HG02623 (cell line): Measurements from ENCODE around the gene MAN2A1.
A peak's percentile ranks its signal among the peaks of the same experiment; 100 is the strongest.

ENCODE experiments used
- ATAC-seq: cut with Tn5 transposase; IDR thresholded peaks from one replicate; pipeline ENCODE4 v1.9.1; 2021; ENCODE audit warnings: moderate library complexity; ENCODE audit not compliant: unreplicated experiment

Gene MAN2A1

GRCh38 chr5:109704282-109704952, 14.7 kb downstream of the MAN2A1 start:
- no peak for ATAC-seq

GRCh38 chr5:109705596-109705995, 15.9 kb downstream of the MAN2A1 start:
- no peak for ATAC-seq

- no peak for ATAC-seq
Measured at GRCh38 chr5:109706095-109706494, 16.4 kb downstream of the MAN2A1 start.

GRCh38 chr5:109707531-109707930, 17.8 kb downstream of the MAN2A1 start:
- no peak for ATAC-seq

- ATAC-seq: no peak
Measured at GRCh38 chr5:109708813-109709212, 19.1 kb downstream of the MAN2A1 start.

- no peak for ATAC-seq
Measured at GRCh38 chr5:109709225-109709624, 19.5 kb downstream of the MAN2A1 start.

GRCh38 chr5:109711673-109712072, 21.9 kb downstream of the MAN2A1 start:
- no peak for ATAC-seq

- ATAC-seq: no peak
Measured at GRCh38 chr5:109713453-109713852, 23.7 kb downstream of the MAN2A1 start.

GRCh38 chr5:109714592-109714991, 24.9 kb downstream of the MAN2A1 start:
- ATAC-seq: no peak

GRCh38 chr5:109718216-109718615, 28.5 kb downstream of the MAN2A1 start:
- ATAC-seq: no peak

- ATAC-seq: no peak
Measured at GRCh38 chr5:109718632-109719031, 28.9 kb downstream of the MAN2A1 start.

- no peak for ATAC-seq
Measured at GRCh38 chr5:109719978-109720377, 30.3 kb downstream of the MAN2A1 start.

GRCh38 chr5:109721741-109722140, 32.0 kb downstream of the MAN2A1 start:
- ATAC-seq: no peak

- ATAC-seq: no peak
Measured at GRCh38 chr5:109723606-109724005, 33.9 kb downstream of the MAN2A1 start.

- ATAC-seq: no peak
Measured at GRCh38 chr5:109725135-109725534, 35.4 kb downstream of the MAN2A1 start.

- peak; percentile 88 for ATAC-seq
Measured at GRCh38 chr5:109739741-109740728, 50.3 kb downstream of the MAN2A1 start.

- ATAC-seq: no peak
Measured at GRCh38 chr5:109740966-109741365, 51.2 kb downstream of the MAN2A1 start.

GRCh38 chr5:109741390-109741789, 51.7 kb downstream of the MAN2A1 start:
- ATAC-seq: no peak

- no peak for ATAC-seq
Measured at GRCh38 chr5:109743041-109743531, 53.4 kb downstream of the MAN2A1 start.

GRCh38 chr5:109743770-109744212, 54.1 kb downstream of the MAN2A1 start:
- ATAC-seq: no peak

GRCh38 chr5:109744261-109744660, 54.5 kb downstream of the MAN2A1 start:
- ATAC-seq: no peak

GRCh38 chr5:109748546-109748945, 58.8 kb downstream of the MAN2A1 start:
- no peak for ATAC-seq
